ENCODE data around the gene NIPSNAP2. TPM values are rescaled to one million over a fixed set of nuclear protein-coding genes. Genes with fewer than 3 reads are reported as not detected.

The NIPSNAP2 gene
- polyA plus RNA-seq, 1 of the 3 experiments (the other 2 are of a cell fraction) = 57.5 TPM

- TF ChIP-seq FOXM1 (IDR thresholded peaks at IDR 0.05; ENCODE audit: low read depth) (no peak), MEF2A (IDR thresholded peaks at IDR 0.05; ENCODE audit: borderline replicate concordance, low read depth) (no peak), EZH2phosphoT487 (IDR thresholded peaks at IDR 0.05; ENCODE audit: borderline replicate concordance, low read depth) (no peak), RCOR1 (IDR thresholded peaks at IDR 0.05; ENCODE audit: low read length) (no peak), PBX3 (IDR thresholded peaks at IDR 0.05) (no peak), POLR2AphosphoS5 (IDR thresholded peaks at IDR 0.05; ENCODE audit: low read depth, low read length) (no peak), ZBTB33 (IDR thresholded peaks at IDR 0.05; ENCODE audit: borderline replicate concordance, low read depth) (no peak), YY1 (IDR thresholded peaks at IDR 0.05; ENCODE audit: low read depth) (no peak), TCF12 (IDR thresholded peaks at IDR 0.05) (no peak), NFIC (IDR thresholded peaks at IDR 0.05; ENCODE audit: borderline replicate concordance) (no peak)
- Histone ChIP-seq H2AFZ (ENCODE audit: low read depth) (no peak overlapping the region), H3K4me1 (ENCODE audit: control insufficient read depth in 1 of 2, insufficient read depth in 2 of 2, low read depth in 1 of 2, low read length in 1 of 2) (peaks cover 4% of the 10 kb centered on the region in 2 experiments; a peak in 3 of 4 replicates), H3K9me3 (no peaks in the 10 kb centered on the region), H3K27me3 (ENCODE audit: insufficient read depth) (no peaks in the 10 kb centered on the region), H3K27ac (ENCODE audit: low read depth in 2 of 2, low read length in 1 of 2) (no peak overlapping the region), H4K20me1 (ENCODE audit: insufficient read depth) (peaks cover 66% of the 10 kb centered on the region), H3K36me3 (replicated peaks in 1 of 2; ENCODE audit: control insufficient read depth in 1 of 2, insufficient read depth in 2 of 2, low read length in 1 of 2) (peaks cover 8 to 16% of the 10 kb centered on the region in 2 experiments), H3K79me2 (ENCODE audit: insufficient read depth) (peaks cover 81% of the 10 kb centered on the region), H3K9me2 (no peaks in the 10 kb centered on the region), H3K4me2 (no peak overlapping the region), H3K4me3 (ENCODE audit: low read depth in 2 of 2, low read length in 1 of 2) (no peak overlapping the region), H3F3A (replicated peaks; ENCODE audit: insufficient read depth) (no peaks in the 10 kb centered on the region), H3K9ac (no peak overlapping the region)
- ChIA-PET CTCF (interaction anchor here (0.7 to 1.6 kb wide), 3 partner anchors 9 to 607 kb away, joined by 3 to 4 read pairs (median 4); no protein-coding TSS in a partner anchor), POLR2A (no interaction called here)
- DNase-seq = no peak
- WGBS (ENCODE audit: low lambda C conversion rate) = 97% methylated on average over 7 of the region's 7 CpGs
Measured at GRCh38 chr7:55973747-55974250, 9.4 kb downstream of the NIPSNAP2 start.

- whole genome bisulfite sequencing (ENCODE audit: low lambda C conversion rate) = 98% methylated on average over 7 of the region's 7 CpGs
- H3K9me2 ChIP-seq = no peaks in the 10 kb centered on the region
- no peaks in the 10 kb centered on the region for H3F3A ChIP-seq (replicated peaks; ENCODE audit: insufficient read depth)
- H2AFZ ChIP-seq (ENCODE audit: low read depth) = no peak overlapping the region
- H3K4me1 ChIP-seq (ENCODE audit: control insufficient read depth in 1 of 2, insufficient read depth in 2 of 2, low read depth in 1 of 2, low read length in 1 of 2) = peaks cover 4% of the 10 kb centered on the region in 2 experiments; a peak in 3 of 4 replicates
- CTCF ChIA-PET = interaction anchor here (1.4 to 5.3 kb wide), 2 partner anchors 11 to 103 kb away, joined by 4 to 50 read pairs; partner anchors contain the start of gene NIPSNAP2
- no peak overlapping the region for H3K9ac ChIP-seq
- POLR2A ChIA-PET = interaction anchor here (0.7 to 1.8 kb wide), 3 partner anchors 9 to 12 kb away, joined by 3 to 5 read pairs (median 3); no protein-coding TSS in a partner anchor
- no peak overlapping the region for H3K4me2 ChIP-seq
- no peak overlapping the region for H3K4me3 ChIP-seq (ENCODE audit: low read depth in 2 of 2, low read length in 1 of 2)
- H3K79me2 ChIP-seq (ENCODE audit: insufficient read depth) = peaks cover 59% of the 10 kb centered on the region
- peaks cover 31% of the 10 kb centered on the region in 2 experiments for H3K36me3 ChIP-seq (replicated peaks in 1 of 2; ENCODE audit: control insufficient read depth in 1 of 2, insufficient read depth in 2 of 2, low read length in 1 of 2)
- H3K27ac ChIP-seq (ENCODE audit: low read depth in 2 of 2, low read length in 1 of 2) = no peak overlapping the region
- DNase-seq = no peak
- H3K27me3 ChIP-seq (ENCODE audit: insufficient read depth) = no peaks in the 10 kb centered on the region
- no peaks in the 10 kb centered on the region for H3K9me3 ChIP-seq
- peaks cover 58% of the 10 kb centered on the region for H4K20me1 ChIP-seq (ENCODE audit: insufficient read depth)
- no peak for TF ChIP-seq RCOR1 (IDR thresholded peaks at IDR 0.05; ENCODE audit: low read length)
- no peak for TF ChIP-seq FOXM1 (IDR thresholded peaks at IDR 0.05; ENCODE audit: low read depth)
- no peak for TF ChIP-seq GABPA (IDR thresholded peaks at IDR 0.05; ENCODE audit: low read depth)
- TF ChIP-seq ZBTB33 (IDR thresholded peaks at IDR 0.05; ENCODE audit: borderline replicate concordance, low read depth) = no peak
- TF ChIP-seq ELF1 (IDR thresholded peaks at IDR 0.05) = no peak
- TF ChIP-seq NFIC (IDR thresholded peaks at IDR 0.05; ENCODE audit: borderline replicate concordance) = no peak
- no peak for TF ChIP-seq TCF12 (IDR thresholded peaks at IDR 0.05)
- no peak for TF ChIP-seq PBX3 (IDR thresholded peaks at IDR 0.05)
- TF ChIP-seq YY1 (IDR thresholded peaks at IDR 0.05; ENCODE audit: low read depth) = no peak
- no peak for TF ChIP-seq EP300 (IDR thresholded peaks at IDR 0.05; ENCODE audit: borderline replicate concordance in 1 of 2, low read depth in 1 of 2, low read length in 1 of 2)
- no peak for TF ChIP-seq FOXJ3 (CRISPR knock-in tag; IDR thresholded peaks at IDR 0.05)
- no peak for TF ChIP-seq SIN3A (IDR thresholded peaks at IDR 0.05; ENCODE audit: borderline replicate concordance, low read depth, low read length)
- TF ChIP-seq, protein P1, sequence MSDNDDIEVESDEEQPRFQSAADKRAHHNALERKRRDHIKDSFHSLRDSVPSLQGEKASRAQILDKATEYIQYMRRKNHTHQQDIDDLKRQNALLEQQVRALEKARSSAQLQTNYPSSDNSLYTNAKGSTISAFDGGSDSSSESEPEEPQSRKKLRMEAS (IDR thresholded peaks at IDR 0.05; ENCODE audit: low read depth) = no peak
- TF ChIP-seq, protein P2, sequence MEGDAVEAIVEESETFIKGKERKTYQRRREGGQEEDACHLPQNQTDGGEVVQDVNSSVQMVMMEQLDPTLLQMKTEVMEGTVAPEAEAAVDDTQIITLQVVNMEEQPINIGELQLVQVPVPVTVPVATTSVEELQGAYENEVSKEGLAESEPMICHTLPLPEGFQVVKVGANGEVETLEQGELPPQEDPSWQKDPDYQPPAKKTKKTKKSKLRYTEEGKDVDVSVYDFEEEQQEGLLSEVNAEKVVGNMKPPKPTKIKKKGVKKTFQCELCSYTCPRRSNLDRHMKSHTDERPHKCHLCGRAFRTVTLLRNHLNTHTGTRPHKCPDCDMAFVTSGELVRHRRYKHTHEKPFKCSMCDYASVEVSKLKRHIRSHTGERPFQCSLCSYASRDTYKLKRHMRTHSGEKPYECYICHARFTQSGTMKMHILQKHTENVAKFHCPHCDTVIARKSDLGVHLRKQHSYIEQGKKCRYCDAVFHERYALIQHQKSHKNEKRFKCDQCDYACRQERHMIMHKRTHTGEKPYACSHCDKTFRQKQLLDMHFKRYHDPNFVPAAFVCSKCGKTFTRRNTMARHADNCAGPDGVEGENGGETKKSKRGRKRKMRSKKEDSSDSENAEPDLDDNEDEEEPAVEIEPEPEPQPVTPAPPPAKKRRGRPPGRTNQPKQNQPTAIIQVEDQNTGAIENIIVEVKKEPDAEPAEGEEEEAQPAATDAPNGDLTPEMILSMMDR (IDR thresholded peaks at IDR 0.05) = no peak
Measured at GRCh38 chr7:55975988-55976633, 11.7 kb downstream of the NIPSNAP2 start.
